HCT116 (cell line): ENCODE results near the gene CTNND2. TPM values are rescaled to one million over a fixed set of nuclear protein-coding genes. Genes with fewer than 3 reads are reported as not detected.

ENCODE experiments used
- ATAC-seq: fragments of 200-7000 bp; cut with Tn5 transposase; 2 replicates; pipeline ENCODE4 v1.9.1; 2020; ENCODE audit warnings: mild to moderate bottlenecking, moderate library complexity
- BruUV-seq: library from RNA; stranded (reverse); fragments of 400-500 nt; replicated peaks from 2 replicates; lab custom pipeline; 2021; lab: Mats Ljungman, UMichigan
- CTCF ChIA-PET: fragments of 300-600 bp; sonication (Branson Sonifier 250); formaldehyde crosslinking; loops from one replicate; lab custom pipeline; 2021; ENCODE audit warnings: antibody characterized with exemption; lab: Charles Lee
- POLR2A ChIA-PET: fragments of 300-600, 350-600 bp; sonication (Branson Sonifier 250); formaldehyde crosslinking; loops from one replicate; lab custom pipeline; 2021; ENCODE audit warnings: antibody characterized with exemption; lab: Charles Lee
- RAD21 ChIA-PET, 2 experiments: fragments of 300-600 bp; sonication (Branson Sonifier 250); formaldehyde crosslinking; loops; one replicate each; lab custom pipeline; 2023; ENCODE audit warnings: low total read pairs in 2 of 2; ENCODE audit not compliant: uncharacterized antibody in 2 of 2, unreplicated experiment in 2 of 2, low non-redundant PET in 1 of 2; lab: Charles Lee
- DNase-seq: peaks from one replicate; pipeline ENCODE4 v3.0.0-alpha.2; 2010; ENCODE audit warnings: low read depth, low spot score
- H2AFZ ChIP-seq: fragments of 200-600 bp; shearing (Covaris generic), sonication (generic); 2 replicates; pipeline ENCODE4 v1.6.1; 2017; ENCODE audit warnings: low read depth, mixed run types, mixed read lengths, antibody characterized with exemption, low read length; ENCODE audit not compliant: poor library complexity, severe bottlenecking
- H3K27ac ChIP-seq: 2 replicates; pipeline ENCODE4 v1.5.1; 2012; ENCODE audit warnings: low read depth, low read length
- H3K27me3 ChIP-seq: fragments of 200-600 bp; sonication (generic); 2 replicates; pipeline ENCODE4 v1.6.1; 2016; ENCODE audit warnings: mixed run types, low read length, mixed read lengths; ENCODE audit not compliant: insufficient read depth
- H3K36me3 ChIP-seq, 2 experiments: fragments of 200-500 bp in 1 of 2; fragments of 200-600 bp in 1 of 2; sonication (Bioruptor generic) in 1 of 2; sonication (generic) in 1 of 2; 2 replicates each; pipeline versions ENCODE4 v1.5.1 to v1.6.1; 2014 to 2016; ENCODE audit warnings: low read length in 2 of 2, inconsistent platforms in 1 of 2, mixed read lengths in 1 of 2, mixed run types in 1 of 2; ENCODE audit not compliant: insufficient read depth in 2 of 2, control insufficient read depth in 1 of 2
- H3K4me1 ChIP-seq, 2 experiments: fragments of 200-600 bp in 1 of 2; sonication (generic) in 1 of 2; 2 replicates each; pipeline versions ENCODE4 v1.5.1 to v1.6.1; 2012 to 2017; ENCODE audit warnings: low read length in 2 of 2, inconsistent platforms in 1 of 2, mild to moderate bottlenecking in 1 of 2, mixed read lengths in 1 of 2, mixed run types in 1 of 2, moderate library complexity in 1 of 2; ENCODE audit not compliant: insufficient read depth in 2 of 2, control insufficient read depth in 1 of 2
- H3K4me2 ChIP-seq: fragments of 200-600 bp; sonication (generic); 2 replicates; pipeline ENCODE4 v1.6.1; 2017; ENCODE audit warnings: mixed run types, low read length, mixed read lengths
- H3K4me3 ChIP-seq, 2 experiments: fragments of 200-600 bp in 1 of 2; sonication (generic) in 1 of 2; replicated peaks in 1 of 2; 2 replicates each; pipeline ENCODE4 v1.5.1; 2011 to 2016; ENCODE audit warnings: low read length in 2 of 2, control low read depth in 1 of 2, low read depth in 1 of 2, mild to moderate bottlenecking in 1 of 2, mixed read lengths in 1 of 2, mixed run types in 1 of 2
- H3K79me2 ChIP-seq: fragments of 200-600 bp; sonication (generic); 2 replicates; pipeline ENCODE4 v1.6.1; 2017; ENCODE audit warnings: mild to moderate bottlenecking, mixed run types, low read length, moderate library complexity, mixed read lengths; ENCODE audit not compliant: insufficient read depth
- H3K9ac ChIP-seq: fragments of 200-600 bp; sonication (generic); 2 replicates; pipeline ENCODE4 v1.6.1; 2016; ENCODE audit warnings: low read length, mixed read lengths
- H3K9me2 ChIP-seq: fragments of 200-600 bp; sonication (generic), shearing (Covaris generic); 2 replicates; pipeline ENCODE4 v1.6.1; 2017; ENCODE audit warnings: mixed run types, mild to moderate bottlenecking, moderate library complexity; ENCODE audit not compliant: insufficient read depth
- H3K9me3 ChIP-seq, 2 experiments: fragments of 200-500 bp in 1 of 2; fragments of 200-600 bp in 1 of 2; sonication (Bioruptor generic) in 1 of 2; sonication (generic) in 1 of 2; 2 replicates each; pipeline ENCODE4 v1.6.1; 2014 to 2017; ENCODE audit warnings: low read length in 2 of 2, mixed read lengths in 2 of 2, inconsistent platforms in 1 of 2, low read depth in 1 of 2, mild to moderate bottlenecking in 1 of 2, mixed run types in 1 of 2, moderate library complexity in 1 of 2; ENCODE audit not compliant: control insufficient read depth in 1 of 2, insufficient read depth in 1 of 2
- H4K20me1 ChIP-seq: fragments of 200-600 bp; sonication (generic), shearing (Covaris generic); 2 replicates; pipeline ENCODE4 v1.6.1; 2017; ENCODE audit warnings: mixed run types, mild to moderate bottlenecking, moderate library complexity; ENCODE audit not compliant: insufficient read depth
- EGR1 ChIP-seq: IDR thresholded peaks from 2 replicates; pipeline ENCODE4 v1.6.1; 2012; ENCODE audit warnings: low read depth
- ELF1 ChIP-seq: IDR thresholded peaks from 2 replicates; pipeline ENCODE4 v1.6.1; 2012; ENCODE audit warnings: low read depth, borderline replicate concordance
- EZH2phosphoT487 ChIP-seq: fragments of 200-600 bp; IDR thresholded peaks from 2 replicates; pipeline ENCODE4 v1.6.1; 2018; ENCODE audit warnings: antibody characterized with exemption, borderline replicate concordance
- FOSL1 ChIP-seq: IDR thresholded peaks from 2 replicates; pipeline ENCODE4 v1.6.1; 2012; ENCODE audit warnings: low read depth
- JUND ChIP-seq: IDR thresholded peaks from 2 replicates; pipeline ENCODE4 v1.6.1; 2012
- POLR2A ChIP-seq: IDR thresholded peaks from 2 replicates; pipeline ENCODE4 v1.7.0; 2011; ENCODE audit warnings: borderline replicate concordance; ENCODE audit not compliant: insufficient read depth, insufficient read length; ENCODE audit errors: extremely low read depth
- SIN3A ChIP-seq: IDR thresholded peaks from 2 replicates; pipeline ENCODE4 v1.6.1; 2012; ENCODE audit warnings: low read depth
- SP1 ChIP-seq: IDR thresholded peaks from 2 replicates; pipeline ENCODE4 v1.6.1; 2012; ENCODE audit warnings: low read depth
- TCF7L2 ChIP-seq: IDR thresholded peaks from 2 replicates; pipeline ENCODE4 v1.7.0; 2011; ENCODE audit warnings: borderline replicate concordance, inconsistent platforms; ENCODE audit not compliant: insufficient read depth, insufficient read length; ENCODE audit errors: extremely low read depth
- YY1 ChIP-seq: IDR thresholded peaks from 2 replicates; pipeline ENCODE4 v1.6.1; 2011; ENCODE audit warnings: low read length, low read depth, moderate library complexity, mild to moderate bottlenecking; ENCODE audit not compliant: insufficient replicate concordance; ENCODE audit errors: extremely low read depth
- ZNF274 ChIP-seq: fragments of 200-500 bp; sonication (Bioruptor generic); IDR thresholded peaks from 2 replicates; pipeline ENCODE4 v1.6.1; 2014; ENCODE audit warnings: mild to moderate bottlenecking, low read depth, low read length, inconsistent platforms
- intact Hi-C: fragments of 100-400 bp; cut with micrococcal nuclease; formaldehyde crosslinking; loops from 2 replicates; pipeline ENCODE4 v1.10.0; 2022
- total RNA-seq: library from RNA; stranded (reverse); gene quantifications from one replicate; pipeline ENCODE4 v1.2.1, GENCODE V29; 2021; ENCODE audit not compliant: unreplicated experiment
- TF ChIP-seq, protein P1 (sequence below): IDR thresholded peaks from 2 replicates; pipeline ENCODE4 v1.6.1; 2012
- TF ChIP-seq, protein P2 (sequence below): IDR thresholded peaks from 2 replicates; pipeline ENCODE4 v1.6.1; 2012
- TF ChIP-seq, protein P3 (sequence below): IDR thresholded peaks from 2 replicates; pipeline ENCODE4 v1.6.1; 2012; ENCODE audit warnings: low read depth

The CTNND2 gene
- total RNA-seq, 1 experiment from 2014 or later = not detected

DNA sequence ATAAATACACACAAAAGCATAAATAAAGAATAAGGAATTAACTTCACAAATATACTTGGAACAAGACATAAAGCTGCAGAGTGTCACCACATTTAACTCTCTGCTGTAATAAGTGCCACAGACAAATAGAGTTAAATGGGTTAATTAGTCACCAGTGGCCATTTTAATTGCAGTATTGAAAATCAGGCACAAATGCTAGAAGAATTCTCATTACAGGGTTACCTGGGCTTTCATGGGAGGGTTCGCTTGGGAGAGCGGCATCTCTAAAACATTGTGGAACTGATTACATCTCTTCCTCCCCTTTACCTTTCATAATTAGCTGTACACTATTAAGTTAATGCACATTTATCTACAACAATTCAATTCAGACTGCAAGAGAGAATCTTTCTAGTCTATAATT, 637.9 kb downstream of the CTNND2 start:
- Histone ChIP-seq H3K9me2 (no peaks in the 10 kb centered on the region), H3K27ac (no peak overlapping the region), H3K79me2 (no peaks in the 10 kb centered on the region), H3K4me3 (no peak overlapping the region), H3K36me3 (no peaks in the 10 kb centered on the region), H3K9me3 (no peaks in the 10 kb centered on the region), H4K20me1 (no peaks in the 10 kb centered on the region), H3K9ac (no peak overlapping the region), H3K4me2 (no peak overlapping the region), H3K27me3 (no peaks in the 10 kb centered on the region), H3K4me1 (no peaks in the 10 kb centered on the region), H2AFZ (no peak overlapping the region)
- BruUV-seq = no TSS peak
- intact Hi-C loops = loop anchor here (5.0 kb wide), 1 partner anchor 756 kb away; no protein-coding TSS in a partner anchor
- POLR2A ChIA-PET = no interaction called here
- DNase-seq (no peak), ATAC-seq (no peak)
- TF ChIP-seq TCF7L2 (no peak), FOSL1 (no peak), EZH2phosphoT487 (no peak)
- TF ChIP-seq, protein P1, sequence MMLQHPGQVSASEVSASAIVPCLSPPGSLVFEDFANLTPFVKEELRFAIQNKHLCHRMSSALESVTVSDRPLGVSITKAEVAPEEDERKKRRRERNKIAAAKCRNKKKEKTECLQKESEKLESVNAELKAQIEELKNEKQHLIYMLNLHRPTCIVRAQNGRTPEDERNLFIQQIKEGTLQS = no peak
- CTCF ChIA-PET = no interaction called here
- RAD21 ChIA-PET = no interaction called here

DNA sequence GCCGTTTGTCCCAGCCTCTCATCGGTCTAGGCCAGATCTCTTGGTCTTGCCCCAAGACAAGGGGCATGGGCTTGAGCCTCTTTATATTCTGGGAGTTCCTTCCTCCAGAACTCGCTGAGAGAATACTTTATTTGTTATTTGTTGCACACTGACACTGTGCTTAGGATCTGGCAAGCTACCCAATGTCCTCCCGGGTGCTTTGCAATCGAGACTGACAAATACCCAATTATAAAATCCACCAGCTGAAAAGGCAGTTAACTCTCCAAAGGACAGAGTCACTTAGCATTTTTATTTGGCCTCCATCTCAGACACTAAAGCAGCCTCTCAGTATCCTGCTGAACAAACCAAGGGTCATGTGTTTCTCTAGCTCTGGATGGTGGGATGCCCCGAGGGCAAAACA, 643.0 kb downstream of the CTNND2 start:
- RAD21 ChIA-PET = no interaction called here

More for the DNA sequence above, 643.0 kb downstream of the CTNND2 start:
- DNase-seq = no peak
- Histone ChIP-seq H3K27ac (no peak overlapping the region), H3K79me2 (no peaks in the 10 kb centered on the region), H3K9me3 (no peaks in the 10 kb centered on the region; a peak in 1 of 4 replicates), H3K36me3 (no peaks in the 10 kb centered on the region), H3K4me2 (no peak overlapping the region), H3K4me3 (no peak overlapping the region), H3K9ac (no peak overlapping the region), H3K9me2 (no peaks in the 10 kb centered on the region), H4K20me1 (no peaks in the 10 kb centered on the region), H3K27me3 (no peaks in the 10 kb centered on the region), H3K4me1 (no peaks in the 10 kb centered on the region), H2AFZ (no peak overlapping the region)
- no peak for ATAC-seq
- TF ChIP-seq SP1 (no peak), ZNF274 (no peak), JUND (no peak), SIN3A (no peak), TCF7L2 (no peak), EGR1 (no peak), YY1 (no peak), ELF1 (no peak), POLR2A (no peak)
- TF ChIP-seq, protein P2, sequence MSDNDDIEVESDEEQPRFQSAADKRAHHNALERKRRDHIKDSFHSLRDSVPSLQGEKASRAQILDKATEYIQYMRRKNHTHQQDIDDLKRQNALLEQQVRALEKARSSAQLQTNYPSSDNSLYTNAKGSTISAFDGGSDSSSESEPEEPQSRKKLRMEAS = no peak
- TF ChIP-seq, protein P3, sequence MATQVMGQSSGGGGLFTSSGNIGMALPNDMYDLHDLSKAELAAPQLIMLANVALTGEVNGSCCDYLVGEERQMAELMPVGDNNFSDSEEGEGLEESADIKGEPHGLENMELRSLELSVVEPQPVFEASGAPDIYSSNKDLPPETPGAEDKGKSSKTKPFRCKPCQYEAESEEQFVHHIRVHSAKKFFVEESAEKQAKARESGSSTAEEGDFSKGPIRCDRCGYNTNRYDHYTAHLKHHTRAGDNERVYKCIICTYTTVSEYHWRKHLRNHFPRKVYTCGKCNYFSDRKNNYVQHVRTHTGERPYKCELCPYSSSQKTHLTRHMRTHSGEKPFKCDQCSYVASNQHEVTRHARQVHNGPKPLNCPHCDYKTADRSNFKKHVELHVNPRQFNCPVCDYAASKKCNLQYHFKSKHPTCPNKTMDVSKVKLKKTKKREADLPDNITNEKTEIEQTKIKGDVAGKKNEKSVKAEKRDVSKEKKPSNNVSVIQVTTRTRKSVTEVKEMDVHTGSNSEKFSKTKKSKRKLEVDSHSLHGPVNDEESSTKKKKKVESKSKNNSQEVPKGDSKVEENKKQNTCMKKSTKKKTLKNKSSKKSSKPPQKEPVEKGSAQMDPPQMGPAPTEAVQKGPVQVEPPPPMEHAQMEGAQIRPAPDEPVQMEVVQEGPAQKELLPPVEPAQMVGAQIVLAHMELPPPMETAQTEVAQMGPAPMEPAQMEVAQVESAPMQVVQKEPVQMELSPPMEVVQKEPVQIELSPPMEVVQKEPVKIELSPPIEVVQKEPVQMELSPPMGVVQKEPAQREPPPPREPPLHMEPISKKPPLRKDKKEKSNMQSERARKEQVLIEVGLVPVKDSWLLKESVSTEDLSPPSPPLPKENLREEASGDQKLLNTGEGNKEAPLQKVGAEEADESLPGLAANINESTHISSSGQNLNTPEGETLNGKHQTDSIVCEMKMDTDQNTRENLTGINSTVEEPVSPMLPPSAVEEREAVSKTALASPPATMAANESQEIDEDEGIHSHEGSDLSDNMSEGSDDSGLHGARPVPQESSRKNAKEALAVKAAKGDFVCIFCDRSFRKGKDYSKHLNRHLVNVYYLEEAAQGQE = no peak
- no TSS peak for BruUV-seq
- ChIA-PET CTCF (no interaction called here), POLR2A (no interaction called here)
- intact Hi-C loops = no loop called here
